NCI-H2196 treated with DMSO at 0.1 percent for 48 hours (cell line): ENCODE results near the gene SIMC1.
"Not testable (repeated sequence)": the region's sequence is repeated elsewhere in the genome, so short reads cannot be mapped to it uniquely, and the experiment has no call there.

Experiments
- DNase-seq: peaks from one replicate; lab custom pipeline; 2025; ENCODE audit not compliant: unreplicated experiment; lab: John Stamatoyannopoulos, UW

The SIMC1 gene

GRCh38 chr5:176290057-176290840 is 52.0 kb downstream of the SIMC1 start:
- DNase-seq: not testable (repeated sequence)

- DNase-seq: not testable (repeated sequence)
Observed at GRCh38 chr5:176305356-176305755, 67.1 kb downstream of the SIMC1 start.

GRCh38 chr5:176317534-176318374 is 79.5 kb downstream of the SIMC1 start:
- no peak for DNase-seq

GRCh38 chr5:176319827-176320554 is 81.8 kb downstream of the SIMC1 start:
- no peak for DNase-seq

- no peak for DNase-seq
Observed at GRCh38 chr5:176320577-176320976, 82.4 kb downstream of the SIMC1 start.

- no peak for DNase-seq
Observed at GRCh38 chr5:176334031-176334770, 96.0 kb downstream of the SIMC1 start.

- no peak for DNase-seq
Observed at GRCh38 chr5:176337913-176338312, 99.7 kb downstream of the SIMC1 start.

- DNase-seq: no peak
Observed at GRCh38 chr5:176339304-176339703, 101.1 kb downstream of the SIMC1 start.

GRCh38 chr5:176341325-176342157 is 103.3 kb downstream of the SIMC1 start:
- DNase-seq: no peak

GRCh38 chr5:176342158-176342483 is 103.9 kb downstream of the SIMC1 start:
- no peak for DNase-seq

- no peak for DNase-seq
Observed at GRCh38 chr5:176342766-176343458, 104.7 kb downstream of the SIMC1 start.

GRCh38 chr5:176350416-176350815 is 112.2 kb downstream of the SIMC1 start:
- DNase-seq: no peak

GRCh38 chr5:176352116-176352878 is 114.1 kb downstream of the SIMC1 start:
- no peak for DNase-seq

- DNase-seq: no peak
Observed at GRCh38 chr5:176353533-176353932, 115.3 kb downstream of the SIMC1 start.

- no peak for DNase-seq
Observed at GRCh38 chr5:176355400-176356178, 117.4 kb downstream of the SIMC1 start.

GRCh38 chr5:176356179-176356566 is 117.9 kb downstream of the SIMC1 start:
- DNase-seq: no peak

GRCh38 chr5:176359658-176360057 is 121.4 kb downstream of the SIMC1 start:
- no peak for DNase-seq

- DNase-seq: no peak
Observed at GRCh38 chr5:176360894-176361436, 122.7 kb downstream of the SIMC1 start.
